ENCODE results near the gene TBRG4. TPM values are rescaled to one million over a fixed set of nuclear protein-coding genes. Genes with fewer than 3 reads are reported as not detected.

Gene TBRG4
- total and polyA plus RNA-seq, 9 donors: 28.6 to 67.5 (median 49.9) TPM

DNA sequence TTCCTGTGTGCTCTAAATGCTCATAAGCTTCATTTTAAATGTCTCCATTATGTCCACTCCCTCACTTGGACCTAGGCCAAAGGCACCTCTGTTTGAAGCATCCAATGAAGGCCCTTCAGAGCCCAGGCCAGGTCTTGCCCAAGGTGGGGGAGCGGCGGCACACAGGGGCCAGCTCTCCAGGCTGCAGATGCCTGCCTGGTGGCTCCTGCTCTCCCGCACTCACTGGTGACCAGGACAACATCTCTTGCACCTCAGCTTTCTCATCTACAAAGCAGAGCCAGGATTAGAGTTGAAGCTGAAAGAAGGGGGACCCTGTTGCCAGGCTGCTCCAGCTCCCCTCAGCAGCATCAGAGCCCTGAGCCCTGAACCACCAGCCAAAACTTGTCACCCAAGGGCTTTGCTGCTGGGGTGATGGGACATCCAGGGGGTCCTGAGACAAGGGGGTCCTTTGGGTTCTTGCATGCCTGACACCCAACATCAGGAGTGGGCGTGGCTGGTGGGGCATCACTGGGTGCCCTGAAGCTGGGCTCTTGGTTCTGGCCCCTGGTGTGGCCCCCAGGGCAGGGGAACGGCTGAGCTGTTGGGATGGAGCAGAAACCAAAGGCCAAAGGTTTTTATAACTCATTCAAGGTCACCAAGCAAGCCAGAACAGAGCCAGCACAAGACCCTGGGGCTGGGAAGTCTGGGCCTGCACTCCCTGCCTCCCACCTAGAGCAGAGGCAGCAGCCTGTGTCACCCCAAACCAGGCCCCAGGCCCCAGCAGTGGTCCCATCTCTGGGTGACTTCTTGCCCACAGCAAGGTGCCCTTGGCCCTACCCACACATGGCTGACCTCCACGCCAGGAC lies 24.0 kb downstream of the TBRG4 start:
- DNase-seq: peak in 1 of 5 donors; percentile 39
- intact Hi-C loops (cut with DNase I): no loop called here

DNA sequence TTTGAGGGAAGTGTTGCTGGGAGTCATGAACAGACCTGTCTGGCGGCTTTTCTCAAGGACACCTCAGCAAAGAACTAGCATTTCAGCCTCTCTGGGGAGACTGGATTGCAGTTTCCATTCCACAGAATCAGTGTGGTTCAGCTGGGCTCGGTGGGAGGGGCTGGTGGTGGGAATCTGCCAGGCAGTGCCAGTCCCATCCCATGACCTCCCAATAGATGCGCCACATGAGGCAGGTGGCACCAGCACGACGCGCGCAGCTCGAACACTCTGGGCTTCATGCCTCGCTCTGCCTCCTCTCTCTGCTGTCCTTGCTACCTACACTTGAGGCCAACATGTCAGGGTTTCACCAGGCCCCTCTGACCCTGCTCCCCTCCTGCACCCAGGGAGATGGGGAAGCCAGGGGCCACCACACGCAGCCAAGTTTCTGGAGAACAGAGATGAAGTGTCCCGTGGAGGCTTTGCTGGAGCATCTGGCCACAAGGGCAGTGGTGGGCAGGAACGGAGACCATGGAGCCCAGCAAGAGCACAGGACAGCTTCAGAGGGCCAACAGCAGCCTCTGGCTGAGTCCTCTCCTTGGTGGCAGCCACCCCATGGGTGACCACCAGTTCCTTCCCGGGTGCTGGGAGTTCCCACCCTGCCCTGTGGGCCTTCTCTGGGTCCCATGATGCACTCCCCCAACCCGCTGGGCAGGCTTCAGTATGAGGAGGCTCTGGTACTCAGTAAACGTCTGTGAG lies 25.0 kb downstream of the TBRG4 start:
- intact Hi-C loops (cut with DNase I): no loop called here
- TF ChIP-seq, protein P1, sequence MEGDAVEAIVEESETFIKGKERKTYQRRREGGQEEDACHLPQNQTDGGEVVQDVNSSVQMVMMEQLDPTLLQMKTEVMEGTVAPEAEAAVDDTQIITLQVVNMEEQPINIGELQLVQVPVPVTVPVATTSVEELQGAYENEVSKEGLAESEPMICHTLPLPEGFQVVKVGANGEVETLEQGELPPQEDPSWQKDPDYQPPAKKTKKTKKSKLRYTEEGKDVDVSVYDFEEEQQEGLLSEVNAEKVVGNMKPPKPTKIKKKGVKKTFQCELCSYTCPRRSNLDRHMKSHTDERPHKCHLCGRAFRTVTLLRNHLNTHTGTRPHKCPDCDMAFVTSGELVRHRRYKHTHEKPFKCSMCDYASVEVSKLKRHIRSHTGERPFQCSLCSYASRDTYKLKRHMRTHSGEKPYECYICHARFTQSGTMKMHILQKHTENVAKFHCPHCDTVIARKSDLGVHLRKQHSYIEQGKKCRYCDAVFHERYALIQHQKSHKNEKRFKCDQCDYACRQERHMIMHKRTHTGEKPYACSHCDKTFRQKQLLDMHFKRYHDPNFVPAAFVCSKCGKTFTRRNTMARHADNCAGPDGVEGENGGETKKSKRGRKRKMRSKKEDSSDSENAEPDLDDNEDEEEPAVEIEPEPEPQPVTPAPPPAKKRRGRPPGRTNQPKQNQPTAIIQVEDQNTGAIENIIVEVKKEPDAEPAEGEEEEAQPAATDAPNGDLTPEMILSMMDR (IDR thresholded peaks at IDR 0.05): no peak
- TF ChIP-seq POLR2A (IDR thresholded peaks at IDR 0.05) (no peak), EP300 (IDR thresholded peaks at IDR 0.05) (no peak)
- Histone ChIP-seq H3K4me1 (ENCODE audit: insufficient read depth) (peaks cover 6% of the 10 kb centered on the region), H3K9me3 (no peaks in the 10 kb centered on the region), H3K36me3 (no peaks in the 10 kb centered on the region), H3K27me3 (no peaks in the 10 kb centered on the region), H3K27ac (no peak overlapping the region), H3K4me3 (no peak overlapping the region)
- WGBS, 3 donors: 81 to 90% (median 85%) methylated on average over 15 of the region's 15 CpGs
- peak in 1 of 5 donors; percentile 31 for DNase-seq

More for the DNA sequence above, 24.0 kb downstream of the TBRG4 start:
- WGBS, 3 donors: 83 to 88% (median 86%) methylated on average over 6 of the region's 6 CpGs
- peaks cover 6% of the 10 kb centered on the region for H3K4me1 ChIP-seq (ENCODE audit: insufficient read depth)
- H3K9me3 ChIP-seq: no peaks in the 10 kb centered on the region
- H3K4me3 ChIP-seq: peak overlapping the region; percentile 51
- no peaks in the 10 kb centered on the region for H3K27me3 ChIP-seq
- peak overlapping the region; percentile 34 to 88 for H3K27ac ChIP-seq
- H3K36me3 ChIP-seq: no peaks in the 10 kb centered on the region
- TF ChIP-seq POLR2A (IDR thresholded peaks at IDR 0.05): no peak
- TF ChIP-seq, protein P1 (IDR thresholded peaks at IDR 0.05): no peak
- TF ChIP-seq EP300 (IDR thresholded peaks at IDR 0.05): no peak

GRCh38 chr7:45085619-45086200 lies 25.8 kb downstream of the TBRG4 start:
- intact Hi-C loops (cut with DNase I): no loop called here
- Histone ChIP-seq H3K36me3 (no peaks in the 10 kb centered on the region), H3K4me3 (no peak overlapping the region), H3K4me1 (ENCODE audit: insufficient read depth) (peaks cover 6% of the 10 kb centered on the region), H3K27ac (no peak overlapping the region), H3K9me3 (no peaks in the 10 kb centered on the region), H3K27me3 (no peaks in the 10 kb centered on the region)
- WGBS, 3 donors: 83 to 87% (median 85%) methylated on average over 22 to 23 of the region's 23 CpGs
- TF ChIP-seq POLR2A (IDR thresholded peaks at IDR 0.05) (no peak), EP300 (IDR thresholded peaks at IDR 0.05) (no peak)
- TF ChIP-seq, protein P1 (IDR thresholded peaks at IDR 0.05): no peak
- DNase-seq: peak in 1 of 5 donors; percentile 31

DNA sequence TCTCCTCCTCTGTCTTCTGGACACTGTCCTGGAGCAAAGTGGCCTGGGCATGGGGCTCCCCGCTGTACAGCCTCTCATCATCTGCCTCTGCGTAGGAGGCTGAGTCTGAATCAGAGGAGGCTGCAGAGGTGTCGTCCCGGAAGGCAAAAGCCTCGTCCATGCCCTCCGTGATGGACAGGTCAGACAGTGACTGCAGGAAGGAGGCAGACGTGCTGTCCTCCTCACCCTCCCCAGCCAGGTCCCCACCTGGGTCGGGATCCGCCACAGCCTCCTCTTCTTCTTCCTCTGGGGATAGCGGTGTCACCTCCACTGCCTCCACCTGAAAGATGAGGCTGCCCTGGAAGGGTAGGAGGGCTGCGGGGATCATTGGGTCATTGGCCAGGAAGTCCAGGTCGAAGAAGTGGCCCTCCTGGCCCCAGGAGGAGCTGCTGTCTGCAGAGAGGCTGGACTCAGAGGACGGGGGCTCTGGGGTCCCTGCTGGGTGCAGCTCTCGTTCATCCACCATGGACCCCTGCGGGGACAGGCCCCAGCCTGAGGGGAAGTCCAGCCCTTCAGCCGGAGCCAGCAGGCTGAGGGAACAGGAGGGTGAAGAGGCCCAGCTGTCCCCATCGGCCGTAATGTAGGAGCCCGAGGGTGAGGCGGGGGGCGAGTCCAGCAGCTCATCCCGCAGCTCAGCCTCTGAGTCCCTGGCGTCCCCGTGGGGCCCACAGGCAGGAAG lies 26.4 kb downstream of the TBRG4 start:
- 69 to 74% (median 72%) methylated on average over 24 of the region's 24 CpGs for WGBS, 3 donors
- no peak overlapping the region for H3K4me3 ChIP-seq
- no peaks in the 10 kb centered on the region for H3K9me3 ChIP-seq
- no peak overlapping the region for H3K27ac ChIP-seq
- H3K36me3 ChIP-seq: no peaks in the 10 kb centered on the region
- H3K4me1 ChIP-seq (ENCODE audit: insufficient read depth): peaks cover 6% of the 10 kb centered on the region
- H3K27me3 ChIP-seq: no peaks in the 10 kb centered on the region
- TF ChIP-seq POLR2A (IDR thresholded peaks at IDR 0.05) (no peak), EP300 (IDR thresholded peaks at IDR 0.05) (no peak)
- TF ChIP-seq, protein P1 (IDR thresholded peaks at IDR 0.05): no peak
- DNase-seq: peak in 1 of 5 donors; percentile 31
- intact Hi-C loops (cut with DNase I): no loop called here

Measured in ovary (tissue), 9 donors.